ENCODE measurements around the gene ENOSF1.

DNA sequence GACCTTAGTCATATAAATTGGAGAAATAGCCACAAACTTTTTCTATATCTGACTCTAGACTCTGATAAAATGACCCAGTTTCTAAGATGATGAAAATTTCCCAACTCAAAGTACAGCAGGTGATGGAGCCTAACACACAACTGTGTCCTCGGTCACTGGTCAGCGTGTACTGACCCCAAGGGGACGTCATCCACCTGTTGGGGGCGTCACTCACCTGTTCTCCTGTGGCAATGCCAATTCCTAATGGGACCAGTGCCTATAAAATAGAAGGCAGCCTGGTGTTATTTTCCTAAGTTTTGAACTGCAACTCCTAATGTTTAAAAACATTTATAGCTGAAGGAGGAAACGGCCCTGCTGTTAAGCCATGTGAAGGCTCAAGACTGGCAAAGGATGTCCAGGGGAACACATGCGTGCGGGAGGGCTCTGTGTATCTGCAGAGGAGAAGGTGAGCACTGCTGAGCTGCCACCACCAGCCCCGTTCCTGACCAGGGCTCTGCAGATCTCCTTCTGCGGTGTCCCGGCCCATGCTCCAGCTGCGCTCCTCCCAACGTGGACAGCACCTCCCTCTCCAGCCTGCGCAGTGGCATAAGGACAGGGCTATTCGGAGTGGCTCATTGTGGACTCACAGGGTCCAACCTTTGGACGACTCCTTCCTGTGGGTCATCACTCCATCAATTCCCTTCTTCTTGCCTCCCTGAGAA, 33.8 kb downstream of the ENOSF1 start:
- TF ChIP-seq, protein P1, sequence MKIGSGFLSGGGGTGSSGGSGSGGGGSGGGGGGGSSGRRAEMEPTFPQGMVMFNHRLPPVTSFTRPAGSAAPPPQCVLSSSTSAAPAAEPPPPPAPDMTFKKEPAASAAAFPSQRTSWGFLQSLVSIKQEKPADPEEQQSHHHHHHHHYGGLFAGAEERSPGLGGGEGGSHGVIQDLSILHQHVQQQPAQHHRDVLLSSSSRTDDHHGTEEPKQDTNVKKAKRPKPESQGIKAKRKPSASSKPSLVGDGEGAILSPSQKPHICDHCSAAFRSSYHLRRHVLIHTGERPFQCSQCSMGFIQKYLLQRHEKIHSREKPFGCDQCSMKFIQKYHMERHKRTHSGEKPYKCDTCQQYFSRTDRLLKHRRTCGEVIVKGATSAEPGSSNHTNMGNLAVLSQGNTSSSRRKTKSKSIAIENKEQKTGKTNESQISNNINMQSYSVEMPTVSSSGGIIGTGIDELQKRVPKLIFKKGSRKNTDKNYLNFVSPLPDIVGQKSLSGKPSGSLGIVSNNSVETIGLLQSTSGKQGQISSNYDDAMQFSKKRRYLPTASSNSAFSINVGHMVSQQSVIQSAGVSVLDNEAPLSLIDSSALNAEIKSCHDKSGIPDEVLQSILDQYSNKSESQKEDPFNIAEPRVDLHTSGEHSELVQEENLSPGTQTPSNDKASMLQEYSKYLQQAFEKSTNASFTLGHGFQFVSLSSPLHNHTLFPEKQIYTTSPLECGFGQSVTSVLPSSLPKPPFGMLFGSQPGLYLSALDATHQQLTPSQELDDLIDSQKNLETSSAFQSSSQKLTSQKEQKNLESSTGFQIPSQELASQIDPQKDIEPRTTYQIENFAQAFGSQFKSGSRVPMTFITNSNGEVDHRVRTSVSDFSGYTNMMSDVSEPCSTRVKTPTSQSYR (CRISPR knock-in tag; IDR thresholded peaks at IDR 0.05): no peak
- TF ChIP-seq, protein P2, sequence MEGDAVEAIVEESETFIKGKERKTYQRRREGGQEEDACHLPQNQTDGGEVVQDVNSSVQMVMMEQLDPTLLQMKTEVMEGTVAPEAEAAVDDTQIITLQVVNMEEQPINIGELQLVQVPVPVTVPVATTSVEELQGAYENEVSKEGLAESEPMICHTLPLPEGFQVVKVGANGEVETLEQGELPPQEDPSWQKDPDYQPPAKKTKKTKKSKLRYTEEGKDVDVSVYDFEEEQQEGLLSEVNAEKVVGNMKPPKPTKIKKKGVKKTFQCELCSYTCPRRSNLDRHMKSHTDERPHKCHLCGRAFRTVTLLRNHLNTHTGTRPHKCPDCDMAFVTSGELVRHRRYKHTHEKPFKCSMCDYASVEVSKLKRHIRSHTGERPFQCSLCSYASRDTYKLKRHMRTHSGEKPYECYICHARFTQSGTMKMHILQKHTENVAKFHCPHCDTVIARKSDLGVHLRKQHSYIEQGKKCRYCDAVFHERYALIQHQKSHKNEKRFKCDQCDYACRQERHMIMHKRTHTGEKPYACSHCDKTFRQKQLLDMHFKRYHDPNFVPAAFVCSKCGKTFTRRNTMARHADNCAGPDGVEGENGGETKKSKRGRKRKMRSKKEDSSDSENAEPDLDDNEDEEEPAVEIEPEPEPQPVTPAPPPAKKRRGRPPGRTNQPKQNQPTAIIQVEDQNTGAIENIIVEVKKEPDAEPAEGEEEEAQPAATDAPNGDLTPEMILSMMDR (IDR thresholded peaks at IDR 0.05): no peak
- TF ChIP-seq CREM (CRISPR knock-in tag; IDR thresholded peaks at IDR 0.05) (no peak), SP1 (CRISPR knock-in tag; conservative IDR thresholded peaks at IDR 0.05) (no peak), EMX1 (CRISPR knock-in tag; IDR thresholded peaks at IDR 0.05) (no peak), TEAD4 (CRISPR knock-in tag; IDR thresholded peaks at IDR 0.05) (no peak), JUN (CRISPR knock-in tag; IDR thresholded peaks at IDR 0.05) (no peak), ESRRA (CRISPR knock-in tag; IDR thresholded peaks at IDR 0.05; ENCODE audit: borderline replicate concordance) (no peak)
- TF ChIP-seq, protein P3, sequence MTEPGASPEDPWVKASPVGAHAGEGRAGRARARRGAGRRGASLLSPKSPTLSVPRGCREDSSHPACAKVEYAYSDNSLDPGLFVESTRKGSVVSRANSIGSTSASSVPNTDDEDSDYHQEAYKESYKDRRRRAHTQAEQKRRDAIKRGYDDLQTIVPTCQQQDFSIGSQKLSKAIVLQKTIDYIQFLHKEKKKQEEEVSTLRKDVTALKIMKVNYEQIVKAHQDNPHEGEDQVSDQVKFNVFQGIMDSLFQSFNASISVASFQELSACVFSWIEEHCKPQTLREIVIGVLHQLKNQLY (CRISPR knock-in tag; IDR thresholded peaks at IDR 0.05): no peak
- TF ChIP-seq, protein P4, sequence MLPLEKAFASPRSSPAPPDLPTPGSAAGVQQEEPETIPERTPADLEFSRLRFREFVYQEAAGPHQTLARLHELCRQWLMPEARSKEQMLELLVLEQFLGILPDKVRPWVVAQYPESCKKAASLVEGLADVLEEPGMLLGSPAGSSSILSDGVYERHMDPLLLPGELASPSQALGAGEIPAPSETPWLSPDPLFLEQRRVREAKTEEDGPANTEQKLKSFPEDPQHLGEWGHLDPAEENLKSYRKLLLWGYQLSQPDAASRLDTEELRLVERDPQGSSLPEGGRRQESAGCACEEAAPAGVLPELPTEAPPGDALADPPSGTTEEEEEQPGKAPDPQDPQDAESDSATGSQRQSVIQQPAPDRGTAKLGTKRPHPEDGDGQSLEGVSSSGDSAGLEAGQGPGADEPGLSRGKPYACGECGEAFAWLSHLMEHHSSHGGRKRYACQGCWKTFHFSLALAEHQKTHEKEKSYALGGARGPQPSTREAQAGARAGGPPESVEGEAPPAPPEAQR (CRISPR knock-in tag; IDR thresholded peaks at IDR 0.05): no peak
- TF ChIP-seq, protein P5, sequence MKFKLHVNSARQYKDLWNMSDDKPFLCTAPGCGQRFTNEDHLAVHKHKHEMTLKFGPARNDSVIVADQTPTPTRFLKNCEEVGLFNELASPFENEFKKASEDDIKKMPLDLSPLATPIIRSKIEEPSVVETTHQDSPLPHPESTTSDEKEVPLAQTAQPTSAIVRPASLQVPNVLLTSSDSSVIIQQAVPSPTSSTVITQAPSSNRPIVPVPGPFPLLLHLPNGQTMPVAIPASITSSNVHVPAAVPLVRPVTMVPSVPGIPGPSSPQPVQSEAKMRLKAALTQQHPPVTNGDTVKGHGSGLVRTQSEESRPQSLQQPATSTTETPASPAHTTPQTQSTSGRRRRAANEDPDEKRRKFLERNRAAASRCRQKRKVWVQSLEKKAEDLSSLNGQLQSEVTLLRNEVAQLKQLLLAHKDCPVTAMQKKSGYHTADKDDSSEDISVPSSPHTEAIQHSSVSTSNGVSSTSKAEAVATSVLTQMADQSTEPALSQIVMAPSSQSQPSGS (CRISPR knock-in tag; IDR thresholded peaks at IDR 0.05; ENCODE audit: borderline replicate concordance, low read depth): no peak
- TF ChIP-seq, protein P6, sequence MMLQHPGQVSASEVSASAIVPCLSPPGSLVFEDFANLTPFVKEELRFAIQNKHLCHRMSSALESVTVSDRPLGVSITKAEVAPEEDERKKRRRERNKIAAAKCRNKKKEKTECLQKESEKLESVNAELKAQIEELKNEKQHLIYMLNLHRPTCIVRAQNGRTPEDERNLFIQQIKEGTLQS (CRISPR knock-in tag; conservative IDR thresholded peaks at IDR 0.05): no peak

All from WTC11 (cell line).